Measurements from ENCODE around the gene IFT88. TPM values are rescaled to one million over a fixed set of nuclear protein-coding genes. Genes with fewer than 3 reads are reported as not detected.

The IFT88 gene
- total and polyA plus RNA-seq, 9 of the 15 experiments (the other 6 are each of a cell fraction or from before 2014, with no cell fraction given): 8.3 to 13.5 (median 10.0) TPM

GRCh38 chr13:20703780-20704458, 137.0 kb downstream of the IFT88 start (continued):
- no peak for TF ChIP-seq ZNF184 (CRISPR knock-in tag; IDR thresholded peaks at IDR 0.05)
- TF ChIP-seq, protein P1, sequence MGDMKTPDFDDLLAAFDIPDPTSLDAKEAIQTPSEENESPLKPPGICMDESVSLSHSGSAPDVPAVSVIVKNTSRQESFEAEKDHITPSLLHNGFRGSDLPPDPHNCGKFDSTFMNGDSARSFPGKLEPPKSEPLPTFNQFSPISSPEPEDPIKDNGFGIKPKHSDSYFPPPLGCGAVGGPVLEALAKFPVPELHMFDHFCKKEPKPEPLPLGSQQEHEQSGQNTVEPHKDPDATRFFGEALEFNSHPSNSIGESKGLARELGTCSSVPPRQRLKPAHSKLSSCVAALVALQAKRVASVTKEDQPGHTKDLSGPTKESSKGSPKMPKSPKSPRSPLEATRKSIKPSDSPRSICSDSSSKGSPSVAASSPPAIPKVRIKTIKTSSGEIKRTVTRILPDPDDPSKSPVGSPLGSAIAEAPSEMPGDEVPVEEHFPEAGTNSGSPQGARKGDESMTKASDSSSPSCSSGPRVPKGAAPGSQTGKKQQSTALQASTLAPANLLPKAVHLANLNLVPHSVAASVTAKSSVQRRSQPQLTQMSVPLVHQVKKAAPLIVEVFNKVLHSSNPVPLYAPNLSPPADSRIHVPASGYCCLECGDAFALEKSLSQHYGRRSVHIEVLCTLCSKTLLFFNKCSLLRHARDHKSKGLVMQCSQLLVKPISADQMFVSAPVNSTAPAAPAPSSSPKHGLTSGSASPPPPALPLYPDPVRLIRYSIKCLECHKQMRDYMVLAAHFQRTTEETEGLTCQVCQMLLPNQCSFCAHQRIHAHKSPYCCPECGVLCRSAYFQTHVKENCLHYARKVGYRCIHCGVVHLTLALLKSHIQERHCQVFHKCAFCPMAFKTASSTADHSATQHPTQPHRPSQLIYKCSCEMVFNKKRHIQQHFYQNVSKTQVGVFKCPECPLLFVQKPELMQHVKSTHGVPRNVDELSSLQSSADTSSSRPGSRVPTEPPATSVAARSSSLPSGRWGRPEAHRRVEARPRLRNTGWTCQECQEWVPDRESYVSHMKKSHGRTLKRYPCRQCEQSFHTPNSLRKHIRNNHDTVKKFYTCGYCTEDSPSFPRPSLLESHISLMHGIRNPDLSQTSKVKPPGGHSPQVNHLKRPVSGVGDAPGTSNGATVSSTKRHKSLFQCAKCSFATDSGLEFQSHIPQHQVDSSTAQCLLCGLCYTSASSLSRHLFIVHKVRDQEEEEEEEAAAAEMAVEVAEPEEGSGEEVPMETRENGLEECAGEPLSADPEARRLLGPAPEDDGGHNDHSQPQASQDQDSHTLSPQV (IDR thresholded peaks at IDR 0.05): no peak
- peak in 1 of 2 experiments; percentile 27; a peak in 1 of 4 replicates for TF ChIP-seq RAD21 (CRISPR knock-in tag; conservative IDR thresholded peaks at IDR 0.05 in 1 of 2, IDR thresholded peaks at IDR 0.05 in 1 of 2)
- TF ChIP-seq MCM5 (IDR thresholded peaks at IDR 0.05; ENCODE audit: low read depth): no peak
- no peak for TF ChIP-seq HLTF (IDR thresholded peaks at IDR 0.05)
- peak; percentile 13; the same call in 1 of the 2 replicates for TF ChIP-seq L3MBTL2 (IDR thresholded peaks at IDR 0.05)
- TF ChIP-seq PYGO2 (tag; IDR thresholded peaks at IDR 0.05): no peak
- no peak for TF ChIP-seq KDM5B (IDR thresholded peaks at IDR 0.05; ENCODE audit: insufficient replicate concordance, low read depth, low read length)
- no peak for TF ChIP-seq CHD1 (IDR thresholded peaks at IDR 0.05; ENCODE audit: low read length)
- no peak for TF ChIP-seq PKNOX1 (IDR thresholded peaks at IDR 0.05)
- TF ChIP-seq KLF6 (CRISPR knock-in tag; IDR thresholded peaks at IDR 0.05; ENCODE audit: borderline replicate concordance): no peak
- TF ChIP-seq HNRNPK (IDR thresholded peaks at IDR 0.05; ENCODE audit: low read depth, low read length, poor library complexity, severe bottlenecking): peak; percentile 22
- peak; percentile 43 for TF ChIP-seq CCNT2 (IDR thresholded peaks at IDR 0.05; ENCODE audit: borderline replicate concordance, extremely low read depth, insufficient read length, low read depth, low read length)
- no peak for TF ChIP-seq CBX8 (IDR thresholded peaks at IDR 0.05; ENCODE audit: borderline replicate concordance, extremely low read depth, low read depth, low read length, poor library complexity, severe bottlenecking)
- no peak for TF ChIP-seq BMI1 (IDR thresholded peaks at IDR 0.05; ENCODE audit: low read length)
- TF ChIP-seq ZNF239 (CRISPR knock-in tag; IDR thresholded peaks at IDR 0.05): peak; percentile 81
- no peak for TF ChIP-seq SRSF7 (optimal IDR thresholded peaks at IDR 0.05; ENCODE audit: low read depth, low read length)
- no peak for TF ChIP-seq RFX7 (CRISPR knock-in tag; IDR thresholded peaks at IDR 0.05)
- TF ChIP-seq, protein P2, sequence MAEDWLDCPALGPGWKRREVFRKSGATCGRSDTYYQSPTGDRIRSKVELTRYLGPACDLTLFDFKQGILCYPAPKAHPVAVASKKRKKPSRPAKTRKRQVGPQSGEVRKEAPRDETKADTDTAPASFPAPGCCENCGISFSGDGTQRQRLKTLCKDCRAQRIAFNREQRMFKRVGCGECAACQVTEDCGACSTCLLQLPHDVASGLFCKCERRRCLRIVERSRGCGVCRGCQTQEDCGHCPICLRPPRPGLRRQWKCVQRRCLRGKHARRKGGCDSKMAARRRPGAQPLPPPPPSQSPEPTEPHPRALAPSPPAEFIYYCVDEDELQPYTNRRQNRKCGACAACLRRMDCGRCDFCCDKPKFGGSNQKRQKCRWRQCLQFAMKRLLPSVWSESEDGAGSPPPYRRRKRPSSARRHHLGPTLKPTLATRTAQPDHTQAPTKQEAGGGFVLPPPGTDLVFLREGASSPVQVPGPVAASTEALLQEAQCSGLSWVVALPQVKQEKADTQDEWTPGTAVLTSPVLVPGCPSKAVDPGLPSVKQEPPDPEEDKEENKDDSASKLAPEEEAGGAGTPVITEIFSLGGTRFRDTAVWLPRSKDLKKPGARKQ (CRISPR knock-in tag; IDR thresholded peaks at IDR 0.05): no peak
- TF ChIP-seq, protein P3, sequence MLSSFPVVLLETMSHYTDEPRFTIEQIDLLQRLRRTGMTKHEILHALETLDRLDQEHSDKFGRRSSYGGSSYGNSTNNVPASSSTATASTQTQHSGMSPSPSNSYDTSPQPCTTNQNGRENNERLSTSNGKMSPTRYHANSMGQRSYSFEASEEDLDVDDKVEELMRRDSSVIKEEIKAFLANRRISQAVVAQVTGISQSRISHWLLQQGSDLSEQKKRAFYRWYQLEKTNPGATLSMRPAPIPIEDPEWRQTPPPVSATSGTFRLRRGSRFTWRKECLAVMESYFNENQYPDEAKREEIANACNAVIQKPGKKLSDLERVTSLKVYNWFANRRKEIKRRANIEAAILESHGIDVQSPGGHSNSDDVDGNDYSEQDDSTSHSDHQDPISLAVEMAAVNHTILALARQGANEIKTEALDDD (IDR thresholded peaks at IDR 0.05): no peak

Data from K562 (cell line).